HG03095 (cell line): ENCODE results near the gene NDRG2.

ENCODE experiments used
- ATAC-seq: cut with Tn5 transposase; IDR thresholded peaks from one replicate; pipeline ENCODE4 v1.9.1; 2021; ENCODE audit warnings: moderate library complexity; ENCODE audit not compliant: unreplicated experiment

NDRG2 gene

GRCh38 chr14:21024585-21025370 is at the start of gene NDRG2:
NDRG2 (minus strand) TSS chr14:21025061; CDS start chr14:21023315, 1,746 bp downstream.
- ATAC-seq, result no peak

DNA sequence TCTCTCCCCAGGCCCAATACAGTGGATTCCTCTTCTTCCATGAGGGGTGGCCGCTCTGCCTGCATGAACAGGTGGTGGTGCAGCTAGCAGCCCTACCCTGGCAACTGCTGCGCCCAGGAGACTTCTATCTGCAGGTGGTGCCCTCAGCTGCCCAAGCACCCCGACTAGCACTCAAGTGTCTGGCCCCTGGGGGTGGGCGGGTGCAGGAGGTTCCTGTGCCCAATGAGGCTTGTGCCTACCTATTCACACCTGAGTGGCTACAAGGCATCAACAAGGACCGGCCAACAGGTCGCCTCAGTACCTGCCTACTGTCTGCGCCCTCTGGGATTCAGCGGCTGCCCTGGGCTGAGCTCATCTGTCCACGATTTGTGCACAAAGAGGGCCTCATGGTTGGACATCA is 49.1 kb upstream of the NDRG2 start:
- ATAC-seq, result no peak

DNA sequence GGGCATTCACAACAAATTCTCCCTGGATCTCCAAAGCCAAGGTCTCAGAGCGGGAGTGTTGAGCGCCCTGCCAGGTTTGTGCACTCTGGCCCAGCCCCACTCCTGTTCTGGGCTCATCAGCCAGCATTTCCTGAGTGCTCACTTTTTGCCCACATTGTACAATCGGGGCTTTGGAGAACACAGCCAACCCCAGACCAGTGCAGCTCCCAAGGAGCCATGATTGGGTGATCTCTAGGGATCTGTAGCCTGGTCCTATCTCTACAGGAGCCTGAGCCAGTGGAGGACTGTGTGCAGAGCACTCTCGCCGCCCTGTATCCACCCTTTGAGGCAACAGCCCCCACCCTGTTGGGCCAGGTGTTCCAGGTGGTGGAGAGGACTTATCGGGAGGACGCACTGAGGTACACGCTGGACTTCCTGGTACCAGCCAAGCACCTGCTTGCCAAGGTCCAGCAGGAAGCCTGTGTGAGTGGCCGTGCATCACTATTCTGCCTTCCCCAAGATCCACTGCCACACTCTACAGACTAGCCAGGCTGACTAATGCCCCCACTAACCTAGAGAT is 48.0 kb upstream of the NDRG2 start:
- no peak for ATAC-seq

GRCh38 chr14:21072031-21072473 is 47.2 kb upstream of the NDRG2 start:
- no peak for ATAC-seq

GRCh38 chr14:21071225-21072030 is 46.6 kb upstream of the NDRG2 start:
- ATAC-seq, result peak; percentile 66

DNA sequence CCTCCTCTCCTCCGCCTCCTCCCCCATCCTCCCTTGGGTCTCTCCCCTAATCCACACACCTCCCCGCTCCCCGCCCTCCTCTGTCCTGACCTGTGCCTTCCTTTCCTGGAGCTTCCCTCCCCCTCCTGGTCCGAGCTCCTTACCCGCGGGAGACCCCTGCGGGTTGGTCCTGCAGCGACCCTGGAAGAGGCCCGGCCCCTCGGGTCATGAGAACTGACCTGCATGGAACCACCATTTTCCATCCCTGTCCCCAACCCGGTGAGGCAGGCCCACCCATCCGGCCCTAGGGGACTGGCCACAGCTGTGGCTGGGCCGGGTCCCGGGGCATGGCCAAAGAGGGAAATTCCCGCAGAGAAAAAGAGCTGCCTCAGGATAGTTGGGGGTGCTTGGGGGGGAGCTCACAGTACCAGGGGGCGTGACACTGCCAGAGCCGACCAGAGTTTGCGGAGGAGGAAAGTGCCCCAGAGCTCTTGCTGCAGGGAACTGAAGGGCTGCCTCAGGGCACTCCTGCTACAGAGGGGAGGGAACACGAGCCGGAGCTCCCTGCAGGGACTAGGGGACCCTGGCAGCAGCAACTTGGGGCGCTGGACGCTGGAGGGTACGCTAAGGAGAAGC is 45.9 kb upstream of the NDRG2 start:
- peak; percentile 6 for ATAC-seq

DNA sequence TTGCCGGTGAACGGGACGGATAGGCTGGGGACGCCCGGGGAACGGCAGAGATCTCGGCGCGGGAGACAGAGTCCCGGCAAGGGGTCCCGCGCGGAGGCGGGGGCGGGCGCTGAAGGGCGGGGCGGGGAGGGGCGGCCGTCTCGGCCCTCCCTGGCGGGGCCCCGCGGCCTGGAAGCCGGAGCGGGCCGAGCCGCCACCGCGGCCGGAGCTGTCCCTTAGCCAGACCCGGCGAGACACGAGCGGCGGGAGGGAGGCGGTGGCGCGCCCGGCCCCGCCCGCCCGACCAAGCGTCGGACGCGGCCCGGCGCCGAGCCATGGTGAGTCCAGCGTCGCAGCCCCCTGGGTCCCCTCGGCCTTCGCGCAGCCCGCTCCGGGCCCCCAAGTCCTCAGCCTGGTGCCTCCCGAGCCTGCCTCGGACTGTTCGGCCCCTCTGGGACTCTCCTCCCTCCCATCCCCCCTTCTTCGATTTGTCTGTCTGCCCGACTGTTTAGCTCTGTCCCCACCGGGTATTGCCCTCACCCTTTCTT is 45.3 kb upstream of the NDRG2 start, which contains the start of gene ARHGEF40:
Gene ARHGEF40 (plus strand): TSS at position 222 of the 527 bp plus-strand sequence. CDS start 93 bp downstream, at position 315.
- ATAC-seq, result no peak

DNA sequence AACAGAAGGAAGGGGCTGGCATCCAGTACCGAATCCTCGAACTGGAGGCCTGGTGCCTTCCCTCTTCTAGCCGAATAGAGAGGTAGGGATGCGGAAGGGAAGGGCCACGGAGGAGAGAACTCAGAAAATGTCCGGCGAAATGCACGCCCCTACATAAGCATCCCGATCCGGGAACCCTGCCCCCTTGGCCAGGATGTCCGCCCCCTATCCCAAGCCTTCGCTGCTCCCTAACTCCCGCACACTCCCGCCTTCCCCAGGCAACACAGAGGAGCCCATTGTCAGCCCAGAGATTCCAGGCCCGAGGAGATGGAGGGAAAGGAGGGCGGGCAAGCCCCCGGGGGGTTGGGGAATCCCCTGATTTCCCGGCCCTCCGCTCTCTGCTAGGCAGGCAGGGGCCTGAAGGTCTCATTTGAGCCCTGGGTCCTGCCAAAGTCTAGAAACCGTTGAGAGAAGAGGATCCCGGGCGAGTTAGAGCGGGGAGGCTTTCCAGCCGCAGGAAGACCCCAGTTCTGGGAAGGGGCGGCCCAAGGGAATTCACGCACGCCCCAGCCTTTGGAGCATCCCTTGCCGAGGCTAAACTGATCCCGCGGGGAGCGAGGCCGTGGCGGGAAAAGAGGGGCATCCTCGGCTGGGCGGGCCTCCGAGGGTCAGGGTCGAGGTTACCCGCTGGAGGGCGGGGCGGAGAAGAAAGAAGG is 44.7 kb upstream of the NDRG2 start:
- no peak for ATAC-seq

- ATAC-seq, result no peak
Observed at GRCh38 chr14:21068521-21069387, 43.9 kb upstream of the NDRG2 start.

DNA sequence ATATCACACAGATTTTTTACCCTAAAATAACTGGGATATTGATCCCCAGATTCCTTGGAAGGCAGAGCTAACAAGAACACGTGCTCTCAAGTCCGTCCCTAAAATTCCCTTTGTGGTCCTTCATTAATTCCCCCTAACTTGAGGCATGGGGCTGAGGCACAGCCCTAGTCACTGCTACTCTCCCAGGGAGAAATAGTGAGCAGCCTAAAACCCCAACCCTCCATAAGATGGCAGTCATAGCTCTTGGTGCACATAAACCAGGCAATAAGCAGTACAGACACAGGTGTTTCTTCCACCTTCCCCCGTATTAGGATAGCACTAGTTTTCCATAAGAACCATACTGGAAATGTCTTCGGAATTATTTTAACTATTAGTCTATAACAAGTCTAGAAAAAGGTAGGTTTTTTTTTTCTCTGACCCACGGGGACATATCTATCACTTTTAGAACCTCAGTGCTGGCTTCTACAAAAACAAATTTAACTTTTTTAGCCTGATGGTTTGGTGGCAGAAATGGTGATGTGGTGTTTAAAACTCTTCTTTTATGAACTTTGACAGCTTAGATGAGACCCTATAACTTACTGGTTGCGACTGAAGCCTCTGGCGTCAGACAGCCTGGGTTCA is 42.1 kb upstream of the NDRG2 start:
- no peak for ATAC-seq

- ATAC-seq, result no peak
Observed at GRCh38 chr14:21063479-21063878, 38.6 kb upstream of the NDRG2 start.

DNA sequence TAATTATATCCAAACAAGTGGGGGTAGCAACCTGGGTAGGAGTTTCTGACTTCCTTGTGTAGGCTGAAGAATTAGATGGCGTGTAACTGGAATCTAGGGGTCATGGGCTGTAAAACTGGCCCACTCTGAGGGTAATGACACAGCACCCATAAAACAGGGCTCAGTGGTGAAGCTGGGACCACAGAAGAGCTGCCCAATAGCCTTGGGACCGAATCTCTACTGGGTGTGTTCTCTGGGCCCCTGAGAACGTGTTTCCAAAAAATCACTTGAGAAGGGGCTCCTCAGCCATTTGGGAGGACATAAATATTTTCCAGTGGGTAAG is 36.4 kb upstream of the NDRG2 start:
- ATAC-seq, result no peak

DNA sequence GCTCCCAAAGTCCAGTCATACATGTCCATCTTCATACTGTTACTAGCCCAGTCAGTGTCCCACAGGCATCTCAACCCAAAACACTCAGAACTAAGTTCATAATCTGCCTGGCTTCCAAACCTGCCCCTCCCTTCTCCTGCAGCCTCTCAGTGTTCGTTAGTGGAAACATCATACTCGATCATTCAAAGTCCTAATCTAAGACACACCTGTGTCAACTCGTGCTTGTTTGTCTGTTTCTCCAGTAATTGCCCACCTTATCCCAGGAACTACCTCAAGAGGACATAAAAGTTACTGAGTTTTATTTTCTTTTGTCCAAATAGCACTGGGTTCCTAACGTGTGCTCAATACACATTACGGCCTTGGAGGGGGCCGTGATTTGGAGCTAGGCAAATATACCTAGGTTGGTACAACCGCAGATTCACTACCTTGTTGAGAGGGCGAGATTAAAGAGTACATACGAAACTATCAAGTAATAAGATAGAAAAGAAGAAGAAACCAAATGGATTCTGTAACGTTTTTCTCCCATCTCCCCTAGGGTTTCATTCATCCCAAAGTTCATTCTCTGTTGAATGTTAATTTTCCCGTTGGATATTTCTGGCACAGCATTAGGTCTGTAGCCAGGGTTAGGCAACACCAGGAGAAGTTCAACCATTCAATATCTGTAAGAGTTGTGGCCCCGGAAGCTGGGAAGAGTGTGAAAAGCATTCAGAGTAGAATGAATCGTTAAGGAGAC is 35.9 kb upstream of the NDRG2 start:
- no peak for ATAC-seq

DNA sequence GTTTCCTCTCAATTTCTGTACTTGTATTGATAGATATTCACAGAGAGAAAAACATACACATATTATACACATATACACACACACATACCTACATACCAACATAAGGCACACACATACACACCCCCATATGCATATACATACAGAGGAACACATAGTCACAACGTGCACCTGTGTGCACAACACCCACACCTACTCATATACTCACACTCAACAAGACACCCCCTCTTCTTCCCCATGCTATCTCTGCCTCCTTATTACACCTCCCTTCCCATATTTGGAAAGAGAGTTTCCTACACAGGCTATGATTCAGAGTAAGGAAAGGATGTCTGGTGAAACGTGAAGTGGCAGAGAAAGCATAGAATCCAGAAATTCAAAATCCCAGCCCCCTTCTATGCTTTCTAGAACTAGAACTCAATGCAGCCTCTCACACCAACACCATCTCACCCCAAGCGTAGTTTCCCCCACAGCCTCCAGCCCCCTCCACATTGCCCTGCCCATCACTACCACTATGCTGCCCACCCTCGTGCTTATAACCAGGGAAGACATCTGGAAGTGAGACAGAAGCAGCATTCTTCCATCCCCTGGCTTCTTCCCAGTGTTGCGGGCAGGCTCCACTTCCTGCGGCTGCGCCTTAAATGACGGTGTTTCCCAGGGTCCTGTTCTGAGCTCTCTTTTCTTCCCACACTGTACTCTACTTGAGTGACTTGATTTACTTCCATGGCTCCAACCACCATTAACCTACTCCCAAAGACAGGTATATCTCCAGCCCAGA is 35.2 kb upstream of the NDRG2 start:
- ATAC-seq, result no peak

GRCh38 chr14:21058903-21059302 is 34.0 kb upstream of the NDRG2 start:
- no peak for ATAC-seq

- no peak for ATAC-seq
Observed at GRCh38 chr14:21057803-21058675, 33.2 kb upstream of the NDRG2 start, which contains the start of gene RNASE8. RNASE8 (plus strand) TSS chr14:21057822; CDS start chr14:21057893, 71 bp downstream.
